ENCODE results near the gene ZNF641. TPM values are rescaled to one million over a fixed set of nuclear protein-coding genes. Genes with fewer than 3 reads are reported as not detected.

ZNF641 gene
- total RNA-seq, 1 experiment from 2014 or later: 12.1 TPM

- no peak overlapping the region for H3K4me2 ChIP-seq (ENCODE audit: low read length)
- H4K20me1 ChIP-seq (ENCODE audit: insufficient read depth): no peaks in the 10 kb centered on the region
- H3K4me3 ChIP-seq (replicated peaks in 1 of 2; ENCODE audit: low read depth in 1 of 2, low read length in 2 of 2): no peak overlapping the region
- ChIA-PET RAD21 (ENCODE audit: low non-redundant PET in 1 of 2, low total read pairs in 2 of 2, uncharacterized antibody in 2 of 2, unreplicated experiment in 2 of 2) (no interaction called here), POLR2A (no interaction called here), CTCF (no interaction called here)
- no peaks in the 10 kb centered on the region for H3K9me3 ChIP-seq (ENCODE audit: control insufficient read depth in 1 of 2, insufficient read depth in 1 of 2, low read depth in 1 of 2, low read length in 2 of 2)
- H3K36me3 ChIP-seq (ENCODE audit: control insufficient read depth in 1 of 2, insufficient read depth in 2 of 2, low read length in 2 of 2): peaks cover 8 to 15% of the 10 kb centered on the region in 2 experiments; a peak in 3 of 4 replicates
- H3K27ac ChIP-seq (ENCODE audit: low read depth, low read length): no peak overlapping the region
- intact Hi-C loops (cut with micrococcal nuclease): no loop called here
- ATAC-seq (no peak), DNase-seq (ENCODE audit: low read depth, low spot score) (no peak)
- H2AFZ ChIP-seq (ENCODE audit: low read depth, low read length, poor library complexity, severe bottlenecking): no peak overlapping the region
- no peaks in the 10 kb centered on the region for H3K27me3 ChIP-seq (ENCODE audit: insufficient read depth, low read length)
- no peaks in the 10 kb centered on the region for H3K9me2 ChIP-seq (ENCODE audit: insufficient read depth)
- no peak overlapping the region for H3K9ac ChIP-seq (ENCODE audit: low read length)
- no peak for TF ChIP-seq ELF1 (IDR thresholded peaks at IDR 0.05; ENCODE audit: borderline replicate concordance, low read depth)
- TF ChIP-seq CBX3 (IDR thresholded peaks at IDR 0.05; ENCODE audit: low read depth): no peak
- TF ChIP-seq FOSL1 (IDR thresholded peaks at IDR 0.05; ENCODE audit: low read depth): no peak
- no peak for TF ChIP-seq YY1 (IDR thresholded peaks at IDR 0.05; ENCODE audit: extremely low read depth, insufficient replicate concordance, low read depth, low read length)
- TF ChIP-seq POLR2AphosphoS5 (IDR thresholded peaks at IDR 0.05; ENCODE audit: low read depth, low read length): no peak
- TF ChIP-seq JUND (IDR thresholded peaks at IDR 0.05): no peak
- no peaks in the 10 kb centered on the region for H3K4me1 ChIP-seq (ENCODE audit: control insufficient read depth in 1 of 2, insufficient read depth in 2 of 2, low read length in 2 of 2)
- no peaks in the 10 kb centered on the region for H3K79me2 ChIP-seq (ENCODE audit: insufficient read depth, low read length)
- BruUV-seq (replicated peaks): no TSS peak
These were observed 7.7 kb downstream of the ZNF641 start for GRCh38 chr12:48342980-48343379.

GRCh38 chr12:48340943-48341342 is 9.8 kb downstream of the ZNF641 start:
- H3K4me1 ChIP-seq (ENCODE audit: control insufficient read depth in 1 of 2, insufficient read depth in 2 of 2, low read length in 2 of 2): no peaks in the 10 kb centered on the region
- no peak overlapping the region for H3K4me2 ChIP-seq (ENCODE audit: low read length)
- no TSS peak for BruUV-seq (replicated peaks)
- TF ChIP-seq POLR2A (IDR thresholded peaks at IDR 0.05; ENCODE audit: borderline replicate concordance, extremely low read depth, insufficient read depth, insufficient read length) (no peak), ZFX (IDR thresholded peaks at IDR 0.05) (no peak), SP1 (IDR thresholded peaks at IDR 0.05; ENCODE audit: low read depth) (no peak)
- H3K9me2 ChIP-seq (ENCODE audit: insufficient read depth): no peaks in the 10 kb centered on the region
- POLR2A ChIA-PET: no interaction called here
- no peaks in the 10 kb centered on the region for H3K27me3 ChIP-seq (ENCODE audit: insufficient read depth, low read length)
- H2AFZ ChIP-seq (ENCODE audit: low read depth, low read length, poor library complexity, severe bottlenecking): no peak overlapping the region
- no peak overlapping the region for H3K4me3 ChIP-seq (replicated peaks in 1 of 2; ENCODE audit: low read depth in 1 of 2, low read length in 2 of 2)
- H3K36me3 ChIP-seq (ENCODE audit: control insufficient read depth in 1 of 2, insufficient read depth in 2 of 2, low read length in 2 of 2): peaks cover 4 to 8% of the 10 kb centered on the region in 2 experiments; a peak in 2 of 4 replicates
- no peaks in the 10 kb centered on the region for H3K9me3 ChIP-seq (ENCODE audit: control insufficient read depth in 1 of 2, insufficient read depth in 1 of 2, low read depth in 1 of 2, low read length in 2 of 2)
- intact Hi-C loops (cut with micrococcal nuclease): no loop called here
- RAD21 ChIA-PET (ENCODE audit: low non-redundant PET in 1 of 2, low total read pairs in 2 of 2, uncharacterized antibody in 2 of 2, unreplicated experiment in 2 of 2): no interaction called here
- DNase-seq (ENCODE audit: low read depth, low spot score) (no peak), ATAC-seq (no peak)
- CTCF ChIA-PET: no interaction called here
- H3K27ac ChIP-seq (ENCODE audit: low read depth, low read length): no peak overlapping the region
- H4K20me1 ChIP-seq (ENCODE audit: insufficient read depth): no peaks in the 10 kb centered on the region
- no peak overlapping the region for H3K9ac ChIP-seq (ENCODE audit: low read length)
- H3K79me2 ChIP-seq (ENCODE audit: insufficient read depth, low read length): no peaks in the 10 kb centered on the region
